H9 (cell line): ENCODE data around the gene RPLP1. TPM values are rescaled to one million over a fixed set of nuclear protein-coding genes. Genes with fewer than 3 reads are reported as not detected.

Experiments used
- DNase-seq: peaks from one replicate; pipeline ENCODE4 v3.0.0-alpha.2; 2017
- H2AFZ ChIP-seq: one replicate; pipeline ENCODE4 v1.6.1; 2013; ENCODE audit warnings: mild to moderate bottlenecking, low read length, control low read depth, moderate library complexity
- H2AK5ac ChIP-seq: 2 replicates; pipeline ENCODE4 v1.6.1; 2013; ENCODE audit warnings: low read length, control low read depth, mixed read lengths; ENCODE audit not compliant: insufficient read length
- H2BK120ac ChIP-seq: one replicate; pipeline ENCODE4 v1.6.1; 2013; ENCODE audit warnings: low read depth, mild to moderate bottlenecking, low read length, control low read depth, inconsistent platforms; ENCODE audit not compliant: poor library complexity, severe bottlenecking
- H2BK12ac ChIP-seq: 2 replicates; pipeline ENCODE4 v1.6.1; 2013; ENCODE audit warnings: low read length, control low read depth, mixed read lengths, low read depth; ENCODE audit not compliant: insufficient read length
- H2BK15ac ChIP-seq: 2 replicates; pipeline ENCODE4 v1.6.1; 2013; ENCODE audit warnings: low read depth, low read length, control low read depth
- H2BK20ac ChIP-seq: one replicate; pipeline ENCODE4 v1.6.1; 2013; ENCODE audit warnings: low read depth, mild to moderate bottlenecking, low read length, control low read depth, inconsistent platforms; ENCODE audit not compliant: poor library complexity, severe bottlenecking
- H2BK5ac ChIP-seq: 2 replicates; pipeline ENCODE4 v1.6.1; 2013; ENCODE audit warnings: low read length, control low read depth, mixed read lengths; ENCODE audit not compliant: insufficient read length
- H3K14ac ChIP-seq: 2 replicates; pipeline ENCODE4 v1.6.1; 2013; ENCODE audit warnings: low read length, control low read depth; ENCODE audit not compliant: insufficient read depth
- H3K18ac ChIP-seq: 2 replicates; pipeline ENCODE4 v1.6.1; 2013; ENCODE audit warnings: low read depth, mild to moderate bottlenecking, mixed read lengths, low read length, control low read depth; ENCODE audit not compliant: insufficient read length
- H3K23ac ChIP-seq: 2 replicates; pipeline ENCODE4 v1.6.1; 2013; ENCODE audit warnings: low read length, control low read depth, mixed read lengths, low read depth; ENCODE audit not compliant: insufficient read length
- H3K23me2 ChIP-seq: 2 replicates; pipeline ENCODE4 v1.6.1; 2013; ENCODE audit warnings: low read depth, mild to moderate bottlenecking, mixed read lengths, low read length, control low read depth; ENCODE audit not compliant: insufficient read length, poor library complexity, severe bottlenecking
- H3K27ac ChIP-seq: 2 replicates; pipeline ENCODE4 v1.5.1; 2013; ENCODE audit warnings: low read length, control low read depth, mixed read lengths, low read depth; ENCODE audit not compliant: insufficient read length
- H3K27me3 ChIP-seq: 2 replicates; pipeline ENCODE4 v1.6.1; 2013; ENCODE audit warnings: low read length, control low read depth, inconsistent platforms; ENCODE audit not compliant: insufficient read depth
- H3K4ac ChIP-seq: 2 replicates; pipeline ENCODE4 v1.6.1; 2013; ENCODE audit warnings: low read depth, mild to moderate bottlenecking, control low read depth, inconsistent platforms, low read length, moderate library complexity
- H3K4me1 ChIP-seq: 2 replicates; pipeline ENCODE4 v1.6.1; 2013; ENCODE audit warnings: low read length, control low read depth, inconsistent platforms; ENCODE audit not compliant: insufficient read depth
- H3K4me2 ChIP-seq: 2 replicates; pipeline ENCODE4 v1.6.1; 2013; ENCODE audit warnings: low read length, control low read depth, mixed read lengths; ENCODE audit not compliant: insufficient read length, insufficient read depth
- H3K56ac ChIP-seq: 2 replicates; pipeline ENCODE4 v1.6.1; 2013; ENCODE audit warnings: low read depth, mild to moderate bottlenecking, mixed read lengths, low read length, control low read depth; ENCODE audit not compliant: insufficient read length
- H3K79me1 ChIP-seq: 2 replicates; pipeline ENCODE4 v1.6.1; 2013; ENCODE audit warnings: low read depth, mild to moderate bottlenecking, moderate library complexity, low read length, control low read depth, inconsistent platforms; ENCODE audit not compliant: insufficient read depth, poor library complexity, severe bottlenecking
- H3K79me2 ChIP-seq: 2 replicates; pipeline ENCODE4 v1.6.1; 2013; ENCODE audit warnings: low read length, control low read depth, inconsistent platforms; ENCODE audit not compliant: insufficient read depth
- H3K9ac ChIP-seq: 2 replicates; pipeline ENCODE4 v1.6.1; 2013; ENCODE audit warnings: low read length, control low read depth, mixed read lengths; ENCODE audit not compliant: insufficient read length; ENCODE audit errors: extremely low read depth
- H3K9me3 ChIP-seq: one replicate; pipeline ENCODE4 v1.6.1; 2013; ENCODE audit warnings: low read depth, low read length, inconsistent platforms; ENCODE audit not compliant: control insufficient read depth
- H3T11ph ChIP-seq: one replicate; pipeline ENCODE4 v1.6.1; 2013; ENCODE audit warnings: mild to moderate bottlenecking, low read length, control low read depth, inconsistent platforms
- H4K20me1 ChIP-seq: one replicate; pipeline ENCODE4 v1.6.1; 2013; ENCODE audit not compliant: control insufficient read depth, insufficient read length, insufficient read depth
- H4K5ac ChIP-seq: 2 replicates; pipeline ENCODE4 v1.6.1; 2013; ENCODE audit warnings: low read depth, mild to moderate bottlenecking, mixed read lengths, low read length, control low read depth; ENCODE audit not compliant: insufficient read length
- H4K8ac ChIP-seq: replicated peaks from 2 replicates; pipeline ENCODE4 v1.6.1; 2013; ENCODE audit warnings: low read length, control low read depth, mixed read lengths, low read depth; ENCODE audit not compliant: insufficient read length
- H4K91ac ChIP-seq: 2 replicates; pipeline ENCODE4 v1.6.1; 2013; ENCODE audit warnings: low read depth, mild to moderate bottlenecking, moderate library complexity, mixed read lengths, low read length, control low read depth; ENCODE audit not compliant: insufficient read length
- H3K27ac Mint-ChIP-seq, 3 experiments: 2 replicates in 2 of 3; 3 replicates in 1 of 3; pipeline ENCODE4 v1.8.0; 2020 to 2021; ENCODE audit warnings: mixed read lengths in 3 of 3, mild to moderate bottlenecking in 1 of 3, moderate library complexity in 1 of 3
- H3K27me3 Mint-ChIP-seq: 2 replicates; pipeline ENCODE4 v1.8.0; 2021; ENCODE audit warnings: low read depth, mild to moderate bottlenecking, moderate library complexity, mixed read lengths
- H3K36me3 Mint-ChIP-seq, 3 experiments: 2 replicates in 2 of 3; 3 replicates in 1 of 3; pipeline ENCODE4 v1.8.0; 2020 to 2021; ENCODE audit warnings: low read depth in 3 of 3, mixed read lengths in 3 of 3; ENCODE audit not compliant: insufficient read depth in 1 of 3
- H3K4me1 Mint-ChIP-seq, 2 experiments: 2 replicates each; pipeline ENCODE4 v1.8.0; 2020; ENCODE audit warnings: mixed read lengths in 2 of 2
- H3K4me3 Mint-ChIP-seq, 2 experiments: 2 replicates in 1 of 2; 3 replicates in 1 of 2; pipeline ENCODE4 v1.8.0; 2020 to 2021; ENCODE audit warnings: mild to moderate bottlenecking in 2 of 2, mixed read lengths in 2 of 2, moderate library complexity in 1 of 2
- H3K9me3 Mint-ChIP-seq, 2 experiments: 2 replicates in 1 of 2; 3 replicates in 1 of 2; pipeline ENCODE4 v1.8.0; 2020; ENCODE audit warnings: mild to moderate bottlenecking in 2 of 2, mixed read lengths in 2 of 2, moderate library complexity in 1 of 2
- WGBS: extraction: QIAGEN DNeasy Blood & Tissue Kit; methylation state at CpG from one replicate; pipeline ENCODE4 v1.1.7; 2013; ENCODE audit warnings: missing lambda C conversion rate, low lambda C conversion rate, mixed read lengths; ENCODE audit not compliant: insufficient read length; ENCODE audit errors: extremely low coverage; 5-methylcytosine and 5-hydroxymethylcytosine counted together
- total RNA-seq: library from RNA; stranded (reverse); gene quantifications from 2 replicates; pipeline ENCODE4 v1.2.1, GENCODE V29; 2021
- TF ChIP-seq, protein P1 (sequence below): fragments of 200-600 bp; sonication (generic); conservative IDR thresholded peaks from 3 replicates; pipeline ENCODE4 v1.8.0; 2021; ENCODE audit warnings: antibody characterized with exemption, mild to moderate bottlenecking

RPLP1 gene
- total RNA-seq, 1 experiment from 2014 or later, result 1,715 TPM

DNA sequence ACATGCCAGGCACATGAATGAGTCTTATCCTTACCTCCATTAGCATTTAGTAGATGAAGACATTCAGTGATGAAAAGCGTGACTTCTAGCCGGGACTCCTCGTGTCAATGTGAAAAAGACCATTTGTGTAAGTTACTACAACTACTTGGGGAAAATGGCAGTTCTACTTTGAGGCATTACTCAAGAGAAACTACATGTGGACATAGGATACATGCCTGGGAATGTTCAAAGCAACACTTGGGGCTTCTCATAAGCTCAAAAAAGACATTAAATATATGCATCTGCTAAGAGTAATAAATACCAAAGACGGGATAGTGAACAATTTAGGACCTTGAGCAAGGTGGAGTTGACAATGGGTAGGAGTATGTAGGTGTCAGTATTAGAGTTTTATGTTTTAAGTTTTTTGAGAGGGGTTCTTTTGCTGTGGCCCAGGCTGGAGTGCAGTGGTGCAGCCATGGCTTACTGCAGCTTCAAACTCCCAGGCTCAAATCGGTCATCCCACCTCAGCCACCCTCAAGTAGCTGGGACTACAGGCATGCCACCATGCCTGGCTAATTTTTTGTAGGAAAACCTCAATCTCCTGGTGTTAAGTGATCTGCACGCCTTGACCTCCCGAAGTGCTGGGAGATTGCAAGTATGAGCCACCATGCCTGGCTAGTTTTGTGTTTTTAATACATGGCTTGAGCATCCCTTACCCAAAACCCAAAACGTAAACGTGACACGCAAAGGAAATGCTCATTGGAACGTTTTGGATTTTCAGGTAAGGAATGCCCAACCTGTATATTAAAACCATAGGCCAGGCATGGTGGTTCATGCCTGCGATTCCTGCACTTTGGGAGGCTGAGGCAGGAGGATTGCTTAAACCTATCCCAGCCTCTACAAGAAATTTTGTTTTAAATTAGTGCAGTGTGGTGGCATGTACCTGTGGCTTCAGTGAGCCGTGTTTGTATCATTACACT is 3.9 kb downstream of the RPLP1 start:
- Histone ChIP-seq H3K4ac (no peak overlapping the region), H3K56ac (no peak overlapping the region), H2BK20ac (no peak overlapping the region), H3K4me1 (no peaks in the 10 kb centered on the region), H2BK120ac (no peak overlapping the region), H2AFZ (no peak overlapping the region), H3K18ac (no peak overlapping the region), H3K4me2 (no peak overlapping the region), H4K91ac (no peak overlapping the region), H4K5ac (no peak overlapping the region), H3K23ac (no peak overlapping the region), H3K27me3 (no peaks in the 10 kb centered on the region), H2BK12ac (no peak overlapping the region), H3K9ac (no peak overlapping the region), H3K27ac (no peak overlapping the region), H4K20me1 (no peaks in the 10 kb centered on the region), H3K23me2 (peaks cover 13% of the 10 kb centered on the region), H3K79me1 (peaks cover 7% of the 10 kb centered on the region), H2BK15ac (no peak overlapping the region), H3K14ac (no peak overlapping the region), H3K9me3 (no peaks in the 10 kb centered on the region), H4K8ac (no peak overlapping the region), H2BK5ac (no peak overlapping the region), H3K79me2 (peaks cover 21% of the 10 kb centered on the region), H3T11ph (no peak overlapping the region), H2AK5ac (no peak overlapping the region)
- Mint-ChIP-seq H3K4me1 (peaks cover 21 to 31% of the 10 kb centered on the region in 2 experiments), H3K4me3 (no peak overlapping the region; a peak in 1 of 5 replicates), H3K27me3 (no peaks in the 10 kb centered on the region), H3K27ac (peak overlapping the region in 1 of 3 experiments; percentile 86; a peak in 4 of 7 replicates), H3K9me3 (no peaks in the 10 kb centered on the region; a peak in 2 of 5 replicates), H3K36me3 (peaks cover 33 to 57% (median 38%) of the 10 kb centered on the region in 3 experiments)
- WGBS, result no CpG with 5 or more reads among the region's 13 CpGs
- no peak for DNase-seq
- TF ChIP-seq, protein P1, sequence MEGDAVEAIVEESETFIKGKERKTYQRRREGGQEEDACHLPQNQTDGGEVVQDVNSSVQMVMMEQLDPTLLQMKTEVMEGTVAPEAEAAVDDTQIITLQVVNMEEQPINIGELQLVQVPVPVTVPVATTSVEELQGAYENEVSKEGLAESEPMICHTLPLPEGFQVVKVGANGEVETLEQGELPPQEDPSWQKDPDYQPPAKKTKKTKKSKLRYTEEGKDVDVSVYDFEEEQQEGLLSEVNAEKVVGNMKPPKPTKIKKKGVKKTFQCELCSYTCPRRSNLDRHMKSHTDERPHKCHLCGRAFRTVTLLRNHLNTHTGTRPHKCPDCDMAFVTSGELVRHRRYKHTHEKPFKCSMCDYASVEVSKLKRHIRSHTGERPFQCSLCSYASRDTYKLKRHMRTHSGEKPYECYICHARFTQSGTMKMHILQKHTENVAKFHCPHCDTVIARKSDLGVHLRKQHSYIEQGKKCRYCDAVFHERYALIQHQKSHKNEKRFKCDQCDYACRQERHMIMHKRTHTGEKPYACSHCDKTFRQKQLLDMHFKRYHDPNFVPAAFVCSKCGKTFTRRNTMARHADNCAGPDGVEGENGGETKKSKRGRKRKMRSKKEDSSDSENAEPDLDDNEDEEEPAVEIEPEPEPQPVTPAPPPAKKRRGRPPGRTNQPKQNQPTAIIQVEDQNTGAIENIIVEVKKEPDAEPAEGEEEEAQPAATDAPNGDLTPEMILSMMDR, result no peak
